ENCODE results near the gene MAP3K9. TPM values are rescaled to one million over a fixed set of nuclear protein-coding genes. Genes with fewer than 3 reads are reported as not detected.

The MAP3K9 gene
- total and polyA plus RNA-seq, 2 of the 8 experiments (the other 6 are each of a cell fraction or from before 2014, with no cell fraction given), result 9.8 to 24.7 TPM

DNA sequence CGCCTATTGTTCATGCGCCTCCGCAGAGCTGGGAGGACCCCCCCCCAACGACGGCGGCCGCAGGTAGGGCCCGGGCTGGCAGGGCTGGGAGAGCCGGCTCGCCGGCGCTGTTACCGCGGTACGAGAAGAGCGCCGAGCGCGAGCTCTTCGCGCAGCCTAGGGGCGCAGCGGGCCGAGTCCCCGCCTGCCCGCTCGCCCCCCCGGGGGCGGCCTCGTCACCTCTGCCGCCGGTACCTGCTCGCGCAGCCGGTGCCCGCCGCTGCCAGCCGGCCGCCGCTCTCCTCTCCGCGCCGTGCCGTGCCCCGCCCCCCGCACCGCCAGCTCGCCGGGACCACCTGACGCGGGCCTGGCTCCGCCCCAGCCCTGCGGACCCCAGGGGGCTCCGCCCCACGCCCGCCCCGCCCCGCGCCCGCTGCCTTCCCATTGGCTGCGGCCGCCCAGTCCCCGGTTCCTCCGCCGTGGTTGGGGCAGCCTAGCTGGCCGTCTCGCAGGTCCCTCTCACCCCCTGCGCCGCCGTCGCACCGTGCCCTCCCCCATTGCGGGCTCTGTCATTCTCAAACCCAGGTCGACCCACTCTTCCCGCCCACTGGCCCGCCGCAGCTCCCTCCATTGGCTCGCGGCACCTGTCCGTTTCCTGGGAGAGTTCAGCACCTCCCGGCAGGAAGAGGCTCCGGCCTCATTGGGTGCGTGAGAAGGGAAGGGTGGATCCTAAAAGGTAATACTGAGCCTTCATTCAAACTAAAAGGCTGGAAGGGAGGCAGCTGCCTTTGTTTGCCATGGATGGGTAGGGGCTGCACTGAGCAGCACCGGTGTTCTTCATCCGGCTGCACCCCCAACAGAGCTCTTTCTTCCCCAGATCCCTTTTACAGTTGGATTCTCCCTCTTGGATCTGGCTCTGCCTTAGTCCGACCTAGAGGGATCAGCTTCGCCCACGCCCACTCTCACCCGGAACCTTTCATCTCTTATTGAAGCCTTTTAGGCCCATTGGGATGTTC lies at the start of gene MAP3K9 (continued):
- TF ChIP-seq, protein P1, sequence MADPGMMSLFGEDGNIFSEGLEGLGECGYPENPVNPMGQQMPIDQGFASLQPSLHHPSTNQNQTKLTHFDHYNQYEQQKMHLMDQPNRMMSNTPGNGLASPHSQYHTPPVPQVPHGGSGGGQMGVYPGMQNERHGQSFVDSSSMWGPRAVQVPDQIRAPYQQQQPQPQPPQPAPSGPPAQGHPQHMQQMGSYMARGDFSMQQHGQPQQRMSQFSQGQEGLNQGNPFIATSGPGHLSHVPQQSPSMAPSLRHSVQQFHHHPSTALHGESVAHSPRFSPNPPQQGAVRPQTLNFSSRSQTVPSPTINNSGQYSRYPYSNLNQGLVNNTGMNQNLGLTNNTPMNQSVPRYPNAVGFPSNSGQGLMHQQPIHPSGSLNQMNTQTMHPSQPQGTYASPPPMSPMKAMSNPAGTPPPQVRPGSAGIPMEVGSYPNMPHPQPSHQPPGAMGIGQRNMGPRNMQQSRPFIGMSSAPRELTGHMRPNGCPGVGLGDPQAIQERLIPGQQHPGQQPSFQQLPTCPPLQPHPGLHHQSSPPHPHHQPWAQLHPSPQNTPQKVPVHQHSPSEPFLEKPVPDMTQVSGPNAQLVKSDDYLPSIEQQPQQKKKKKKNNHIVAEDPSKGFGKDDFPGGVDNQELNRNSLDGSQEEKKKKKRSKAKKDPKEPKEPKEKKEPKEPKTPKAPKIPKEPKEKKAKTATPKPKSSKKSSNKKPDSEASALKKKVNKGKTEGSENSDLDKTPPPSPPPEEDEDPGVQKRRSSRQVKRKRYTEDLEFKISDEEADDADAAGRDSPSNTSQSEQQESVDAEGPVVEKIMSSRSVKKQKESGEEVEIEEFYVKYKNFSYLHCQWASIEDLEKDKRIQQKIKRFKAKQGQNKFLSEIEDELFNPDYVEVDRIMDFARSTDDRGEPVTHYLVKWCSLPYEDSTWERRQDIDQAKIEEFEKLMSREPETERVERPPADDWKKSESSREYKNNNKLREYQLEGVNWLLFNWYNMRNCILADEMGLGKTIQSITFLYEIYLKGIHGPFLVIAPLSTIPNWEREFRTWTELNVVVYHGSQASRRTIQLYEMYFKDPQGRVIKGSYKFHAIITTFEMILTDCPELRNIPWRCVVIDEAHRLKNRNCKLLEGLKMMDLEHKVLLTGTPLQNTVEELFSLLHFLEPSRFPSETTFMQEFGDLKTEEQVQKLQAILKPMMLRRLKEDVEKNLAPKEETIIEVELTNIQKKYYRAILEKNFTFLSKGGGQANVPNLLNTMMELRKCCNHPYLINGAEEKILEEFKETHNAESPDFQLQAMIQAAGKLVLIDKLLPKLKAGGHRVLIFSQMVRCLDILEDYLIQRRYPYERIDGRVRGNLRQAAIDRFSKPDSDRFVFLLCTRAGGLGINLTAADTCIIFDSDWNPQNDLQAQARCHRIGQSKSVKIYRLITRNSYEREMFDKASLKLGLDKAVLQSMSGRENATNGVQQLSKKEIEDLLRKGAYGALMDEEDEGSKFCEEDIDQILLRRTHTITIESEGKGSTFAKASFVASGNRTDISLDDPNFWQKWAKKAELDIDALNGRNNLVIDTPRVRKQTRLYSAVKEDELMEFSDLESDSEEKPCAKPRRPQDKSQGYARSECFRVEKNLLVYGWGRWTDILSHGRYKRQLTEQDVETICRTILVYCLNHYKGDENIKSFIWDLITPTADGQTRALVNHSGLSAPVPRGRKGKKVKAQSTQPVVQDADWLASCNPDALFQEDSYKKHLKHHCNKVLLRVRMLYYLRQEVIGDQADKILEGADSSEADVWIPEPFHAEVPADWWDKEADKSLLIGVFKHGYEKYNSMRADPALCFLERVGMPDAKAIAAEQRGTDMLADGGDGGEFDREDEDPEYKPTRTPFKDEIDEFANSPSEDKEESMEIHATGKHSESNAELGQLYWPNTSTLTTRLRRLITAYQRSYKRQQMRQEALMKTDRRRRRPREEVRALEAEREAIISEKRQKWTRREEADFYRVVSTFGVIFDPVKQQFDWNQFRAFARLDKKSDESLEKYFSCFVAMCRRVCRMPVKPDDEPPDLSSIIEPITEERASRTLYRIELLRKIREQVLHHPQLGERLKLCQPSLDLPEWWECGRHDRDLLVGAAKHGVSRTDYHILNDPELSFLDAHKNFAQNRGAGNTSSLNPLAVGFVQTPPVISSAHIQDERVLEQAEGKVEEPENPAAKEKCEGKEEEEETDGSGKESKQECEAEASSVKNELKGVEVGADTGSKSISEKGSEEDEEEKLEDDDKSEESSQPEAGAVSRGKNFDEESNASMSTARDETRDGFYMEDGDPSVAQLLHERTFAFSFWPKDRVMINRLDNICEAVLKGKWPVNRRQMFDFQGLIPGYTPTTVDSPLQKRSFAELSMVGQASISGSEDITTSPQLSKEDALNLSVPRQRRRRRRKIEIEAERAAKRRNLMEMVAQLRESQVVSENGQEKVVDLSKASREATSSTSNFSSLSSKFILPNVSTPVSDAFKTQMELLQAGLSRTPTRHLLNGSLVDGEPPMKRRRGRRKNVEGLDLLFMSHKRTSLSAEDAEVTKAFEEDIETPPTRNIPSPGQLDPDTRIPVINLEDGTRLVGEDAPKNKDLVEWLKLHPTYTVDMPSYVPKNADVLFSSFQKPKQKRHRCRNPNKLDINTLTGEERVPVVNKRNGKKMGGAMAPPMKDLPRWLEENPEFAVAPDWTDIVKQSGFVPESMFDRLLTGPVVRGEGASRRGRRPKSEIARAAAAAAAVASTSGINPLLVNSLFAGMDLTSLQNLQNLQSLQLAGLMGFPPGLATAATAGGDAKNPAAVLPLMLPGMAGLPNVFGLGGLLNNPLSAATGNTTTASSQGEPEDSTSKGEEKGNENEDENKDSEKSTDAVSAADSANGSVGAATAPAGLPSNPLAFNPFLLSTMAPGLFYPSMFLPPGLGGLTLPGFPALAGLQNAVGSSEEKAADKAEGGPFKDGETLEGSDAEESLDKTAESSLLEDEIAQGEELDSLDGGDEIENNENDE (IDR thresholded peaks at IDR 0.05; ENCODE audit: insufficient replicate concordance, low read length), result no peak
- no peak for TF ChIP-seq JUND (IDR thresholded peaks at IDR 0.05; ENCODE audit: low read length)
- TF ChIP-seq JUN (IDR thresholded peaks at IDR 0.05; ENCODE audit: low read depth, low read length), result no peak
- no peak for TF ChIP-seq YY1 (IDR thresholded peaks at IDR 0.05; ENCODE audit: low read depth, low read length)
- TF ChIP-seq EP300 (IDR thresholded peaks at IDR 0.05; ENCODE audit: borderline replicate concordance in 1 of 2, low read depth in 2 of 2, low read length in 2 of 2), result peak in 1 of 2 experiments; percentile 21; a peak in 1 of 3 replicates
- no peak for TF ChIP-seq RFX5 (IDR thresholded peaks at IDR 0.05; ENCODE audit: borderline replicate concordance, low read depth, low read length)
- TF ChIP-seq CTBP2 (IDR thresholded peaks at IDR 0.05; ENCODE audit: borderline replicate concordance, insufficient read depth, insufficient read length, low read length), result no peak
- no peak for TF ChIP-seq CBX8 (IDR thresholded peaks at IDR 0.05; ENCODE audit: borderline replicate concordance, low read depth, low read length)
- no peak for TF ChIP-seq BACH1 (IDR thresholded peaks at IDR 0.05; ENCODE audit: low read length)

Measured in H1 (cell line).